Measurements from ENCODE around the gene NR1I2.

DNA sequence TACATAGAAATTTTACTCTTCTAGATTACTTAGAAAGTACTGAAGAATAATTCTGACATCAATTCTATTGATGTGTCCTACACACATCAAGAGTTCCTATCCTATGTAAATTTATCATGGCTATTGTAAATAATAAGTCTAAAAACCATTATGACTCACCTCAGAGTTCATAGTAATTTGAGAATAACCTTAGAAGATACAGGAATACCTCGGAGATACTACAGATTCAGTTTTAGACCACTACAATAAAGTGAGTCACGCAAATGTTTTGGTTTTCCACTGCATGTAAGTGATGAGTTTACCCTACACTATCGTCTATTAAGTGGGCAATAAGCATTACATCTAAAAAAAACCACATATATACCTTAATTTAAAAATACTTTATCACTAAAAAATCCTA is 74.8 kb downstream of the NR1I2 start:
- TF ChIP-seq, protein P1, sequence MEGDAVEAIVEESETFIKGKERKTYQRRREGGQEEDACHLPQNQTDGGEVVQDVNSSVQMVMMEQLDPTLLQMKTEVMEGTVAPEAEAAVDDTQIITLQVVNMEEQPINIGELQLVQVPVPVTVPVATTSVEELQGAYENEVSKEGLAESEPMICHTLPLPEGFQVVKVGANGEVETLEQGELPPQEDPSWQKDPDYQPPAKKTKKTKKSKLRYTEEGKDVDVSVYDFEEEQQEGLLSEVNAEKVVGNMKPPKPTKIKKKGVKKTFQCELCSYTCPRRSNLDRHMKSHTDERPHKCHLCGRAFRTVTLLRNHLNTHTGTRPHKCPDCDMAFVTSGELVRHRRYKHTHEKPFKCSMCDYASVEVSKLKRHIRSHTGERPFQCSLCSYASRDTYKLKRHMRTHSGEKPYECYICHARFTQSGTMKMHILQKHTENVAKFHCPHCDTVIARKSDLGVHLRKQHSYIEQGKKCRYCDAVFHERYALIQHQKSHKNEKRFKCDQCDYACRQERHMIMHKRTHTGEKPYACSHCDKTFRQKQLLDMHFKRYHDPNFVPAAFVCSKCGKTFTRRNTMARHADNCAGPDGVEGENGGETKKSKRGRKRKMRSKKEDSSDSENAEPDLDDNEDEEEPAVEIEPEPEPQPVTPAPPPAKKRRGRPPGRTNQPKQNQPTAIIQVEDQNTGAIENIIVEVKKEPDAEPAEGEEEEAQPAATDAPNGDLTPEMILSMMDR (IDR thresholded peaks at IDR 0.05) = no peak
- TF ChIP-seq EP300 (IDR thresholded peaks at IDR 0.05; ENCODE audit: low read depth) (no peak), POLR2AphosphoS5 (IDR thresholded peaks at IDR 0.05) (no peak)
